ENCODE data around the gene TNPO2. TPM values are rescaled to one million over a fixed set of nuclear protein-coding genes. Genes with fewer than 3 reads are reported as not detected.

Gene TNPO2
- total RNA-seq, 2 donors from 2014 or later: 106 to 113 TPM

DNA sequence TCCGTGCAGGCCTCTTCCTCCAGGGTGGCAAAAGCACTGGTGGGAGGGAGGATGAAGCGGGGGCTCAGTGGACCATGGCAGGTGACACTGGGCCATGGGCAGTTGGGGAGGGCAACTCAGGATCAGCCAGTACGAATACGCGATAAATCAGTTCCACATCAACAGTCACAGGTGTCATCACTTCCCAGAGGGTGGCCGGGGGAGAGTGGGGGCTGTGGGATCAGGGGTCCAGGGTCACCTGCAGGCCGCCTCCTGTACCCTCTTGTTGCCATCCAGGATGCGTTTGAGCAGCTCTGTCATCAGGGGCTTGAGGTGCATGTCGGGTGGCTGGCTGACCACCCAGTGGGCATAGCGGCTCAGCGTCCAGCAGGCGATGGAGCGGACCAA lies 17.4 kb downstream of the TNPO2 start:
- no peak for DNase-seq
- Mint-ChIP-seq H3K4me1 (peaks cover 2% of the 10 kb centered on the region), H3K36me3 (ENCODE audit: low read depth) (peaks cover 76% of the 10 kb centered on the region), H3K4me3 (no peak overlapping the region), H3K27me3 (ENCODE audit: insufficient read depth) (no peaks in the 10 kb centered on the region), H3K9me3 (no peaks in the 10 kb centered on the region), H3K27ac (no peak overlapping the region)
- Histone ChIP-seq H3K27ac (ENCODE audit: low read depth, low read length) (no peak overlapping the region), H3K9ac (ENCODE audit: extremely low read depth, low read length, poor library complexity, severe bottlenecking) (no peak overlapping the region), H3K4me1 (ENCODE audit: control insufficient read depth, insufficient read depth, low read length) (no peaks in the 10 kb centered on the region), H3K4me3 (ENCODE audit: low read length) (no peak overlapping the region), H3K9me3 (ENCODE audit: control insufficient read depth, low read length) (no peaks in the 10 kb centered on the region), H3K27me3 (ENCODE audit: control insufficient read depth, insufficient read depth, low read length, poor library complexity, severe bottlenecking) (no peaks in the 10 kb centered on the region), H3K36me3 (ENCODE audit: control insufficient read depth, insufficient read depth, low read length) (peaks cover 88% of the 10 kb centered on the region)
- WGBS, 2 experiments (ENCODE audit: insufficient coverage in 1 of 2, insufficient read length in 1 of 2): 96% methylated on average over 12 to 13 of the region's 13 CpGs
- TF ChIP-seq CTCF (conservative IDR thresholded peaks at IDR 0.05): no peak

DNA sequence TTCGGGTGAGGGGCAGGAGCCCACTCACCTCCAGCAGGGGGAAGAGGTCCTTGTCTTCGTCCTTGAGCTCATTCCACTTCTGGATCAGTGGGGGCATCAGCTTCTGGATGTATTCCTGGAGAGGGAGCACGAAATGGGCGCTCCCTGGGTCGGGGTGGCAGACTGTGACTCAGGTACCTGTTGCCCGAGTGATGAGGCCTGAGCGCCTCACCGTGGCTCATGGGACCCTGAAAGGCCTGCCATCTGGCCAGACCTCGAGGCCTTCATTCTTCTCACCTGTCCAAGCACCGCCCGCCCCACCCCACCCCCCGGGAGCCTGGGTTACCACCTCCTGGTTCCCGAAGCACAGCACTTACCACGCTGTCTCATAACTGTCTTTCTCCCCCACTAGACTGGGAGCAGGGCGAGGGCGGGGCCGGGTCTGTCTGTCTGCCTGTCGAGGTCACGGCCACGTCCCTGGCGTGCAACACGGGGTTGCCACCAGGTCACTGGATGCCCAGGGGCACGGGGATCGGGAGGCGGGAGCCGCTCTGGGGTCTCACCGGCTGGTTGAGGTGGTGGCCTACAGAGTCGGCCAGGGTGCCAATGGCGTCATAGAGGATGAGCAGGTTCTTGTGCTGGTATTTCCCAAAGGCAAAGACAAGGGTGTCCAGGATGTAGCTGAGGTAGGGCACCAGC lies 17.9 kb downstream of the TNPO2 start:
- no peak for DNase-seq
- no peaks in the 10 kb centered on the region for H3K9me3 Mint-ChIP-seq
- Histone ChIP-seq H3K4me3 (ENCODE audit: low read length) (no peak overlapping the region), H3K27me3 (ENCODE audit: control insufficient read depth, insufficient read depth, low read length, poor library complexity, severe bottlenecking) (no peaks in the 10 kb centered on the region), H3K4me1 (ENCODE audit: control insufficient read depth, insufficient read depth, low read length) (no peaks in the 10 kb centered on the region), H3K36me3 (ENCODE audit: control insufficient read depth, insufficient read depth, low read length) (peaks cover 88% of the 10 kb centered on the region), H3K9ac (ENCODE audit: extremely low read depth, low read length, poor library complexity, severe bottlenecking) (no peak overlapping the region), H3K27ac (ENCODE audit: low read depth, low read length) (no peak overlapping the region), H3K9me3 (ENCODE audit: control insufficient read depth, low read length) (no peaks in the 10 kb centered on the region)
- no peak for TF ChIP-seq CTCF (conservative IDR thresholded peaks at IDR 0.05)
- H3K4me1 Mint-ChIP-seq: peaks cover 2% of the 10 kb centered on the region
- peaks cover 76% of the 10 kb centered on the region for H3K36me3 Mint-ChIP-seq (ENCODE audit: low read depth)
- no peaks in the 10 kb centered on the region for H3K27me3 Mint-ChIP-seq (ENCODE audit: insufficient read depth)
- WGBS, 2 experiments (ENCODE audit: insufficient coverage in 1 of 2, insufficient read length in 1 of 2): 92 to 94% methylated on average over 21 to 29 of the region's 29 CpGs
- no peak overlapping the region for H3K4me3 Mint-ChIP-seq
- no peak overlapping the region for H3K27ac Mint-ChIP-seq

GRCh38 chr19:12705169-12705568 lies 18.6 kb downstream of the TNPO2 start:
- Histone ChIP-seq H3K4me1 (ENCODE audit: control insufficient read depth, insufficient read depth, low read length) (no peaks in the 10 kb centered on the region), H3K27ac (ENCODE audit: low read depth, low read length) (no peak overlapping the region), H3K36me3 (ENCODE audit: control insufficient read depth, insufficient read depth, low read length) (peaks cover 86% of the 10 kb centered on the region), H3K9me3 (ENCODE audit: control insufficient read depth, low read length) (no peaks in the 10 kb centered on the region), H3K27me3 (ENCODE audit: control insufficient read depth, insufficient read depth, low read length, poor library complexity, severe bottlenecking) (no peaks in the 10 kb centered on the region), H3K4me3 (ENCODE audit: low read length) (no peak overlapping the region), H3K9ac (ENCODE audit: extremely low read depth, low read length, poor library complexity, severe bottlenecking) (no peak overlapping the region)
- Mint-ChIP-seq H3K27me3 (ENCODE audit: insufficient read depth) (no peaks in the 10 kb centered on the region), H3K36me3 (ENCODE audit: low read depth) (peaks cover 72% of the 10 kb centered on the region), H3K4me3 (no peak overlapping the region), H3K4me1 (peaks cover 2% of the 10 kb centered on the region), H3K27ac (no peak overlapping the region), H3K9me3 (no peaks in the 10 kb centered on the region)
- no peak for TF ChIP-seq CTCF (conservative IDR thresholded peaks at IDR 0.05)
- DNase-seq: no peak
- WGBS, 2 experiments (ENCODE audit: insufficient coverage in 1 of 2, insufficient read length in 1 of 2): 96 to 99% methylated on average over 10 to 13 of the region's 13 CpGs

All from endodermal cell (in vitro differentiated cells).